ENCODE data around the gene GLYAT. TPM values are rescaled to one million over a fixed set of nuclear protein-coding genes. Genes with fewer than 3 reads are reported as not detected.
"Not testable (repeated sequence)": the region's sequence is repeated elsewhere in the genome, so short reads cannot be mapped to it uniquely, and the experiment has no call there.

GLYAT gene
- total RNA-seq, 1 donor from 2014 or later, result not detected

DNA sequence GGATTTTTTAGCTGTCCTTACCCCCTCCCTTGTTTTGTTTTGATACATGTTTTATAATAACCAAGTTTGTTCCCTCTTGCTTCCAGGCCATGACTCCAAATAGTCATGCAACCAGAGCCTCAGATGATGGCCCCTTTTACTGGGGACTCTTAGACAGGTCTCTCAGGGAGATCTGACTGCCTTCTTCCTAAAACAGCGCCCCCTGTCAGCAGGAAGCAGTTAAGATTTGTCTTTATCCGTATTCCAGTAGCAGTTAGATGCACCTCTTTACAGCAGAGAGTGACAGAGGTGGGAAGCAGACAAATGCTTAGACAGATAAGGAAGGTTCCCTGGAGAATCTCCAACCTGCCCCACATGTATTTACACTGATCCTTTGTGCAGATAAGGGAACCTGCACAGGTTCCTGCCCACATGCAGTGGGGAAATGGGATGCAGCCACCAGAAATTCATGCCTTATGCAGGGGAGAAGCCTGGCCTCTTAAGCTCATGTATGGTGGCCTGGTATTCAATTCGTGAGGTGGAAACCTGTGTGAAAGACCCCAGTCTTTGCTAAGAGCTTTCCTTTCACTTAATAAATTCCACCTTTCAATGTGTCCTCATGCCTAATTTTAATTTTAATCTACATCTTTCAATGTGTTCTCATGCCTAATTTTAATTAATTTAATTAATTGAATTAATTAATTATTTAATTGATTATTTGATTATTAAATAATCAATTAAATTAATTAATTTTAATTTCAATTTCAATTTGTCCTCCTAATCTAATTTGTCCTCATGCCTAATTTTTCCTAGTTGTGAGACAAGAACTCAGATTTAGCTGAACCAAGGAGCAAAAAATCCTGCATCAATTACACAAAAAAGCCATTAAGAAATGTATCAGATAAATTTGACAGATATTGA is 11.5 kb upstream of the GLYAT start:
- DNase-seq, result no peak

- DNase-seq, result no peak
These were observed 10.4 kb upstream of the GLYAT start for GRCh38 chr11:58742140-58742539.

DNA sequence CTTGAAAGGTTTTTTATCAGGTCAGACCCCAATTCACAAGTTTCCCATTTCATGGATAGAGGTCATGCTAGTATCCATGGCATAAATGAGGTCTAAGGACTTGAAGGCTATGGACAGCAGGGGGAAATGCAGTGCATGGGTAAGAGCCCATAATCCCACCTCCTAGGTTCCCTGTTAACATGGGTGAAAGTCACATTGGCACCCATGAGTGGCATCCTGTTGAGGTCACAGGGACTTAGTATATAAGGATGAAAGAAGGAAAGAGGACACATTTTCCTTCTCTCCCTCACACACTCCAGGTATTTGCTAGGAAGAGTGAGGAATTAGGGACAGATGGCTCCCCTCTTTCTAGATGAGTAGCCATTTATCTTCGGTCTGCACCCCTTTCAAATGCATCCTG is 9.4 kb upstream of the GLYAT start:
- no peak for DNase-seq

- no peak for DNase-seq
These were observed 8.7 kb upstream of the GLYAT start for GRCh38 chr11:58740447-58740846.

GRCh38 chr11:58739725-58740430 is 8.1 kb upstream of the GLYAT start:
- DNase-seq, result no peak

GRCh38 chr11:58734681-58735490 is 3.1 kb upstream of the GLYAT start:
- no peak for DNase-seq

DNA sequence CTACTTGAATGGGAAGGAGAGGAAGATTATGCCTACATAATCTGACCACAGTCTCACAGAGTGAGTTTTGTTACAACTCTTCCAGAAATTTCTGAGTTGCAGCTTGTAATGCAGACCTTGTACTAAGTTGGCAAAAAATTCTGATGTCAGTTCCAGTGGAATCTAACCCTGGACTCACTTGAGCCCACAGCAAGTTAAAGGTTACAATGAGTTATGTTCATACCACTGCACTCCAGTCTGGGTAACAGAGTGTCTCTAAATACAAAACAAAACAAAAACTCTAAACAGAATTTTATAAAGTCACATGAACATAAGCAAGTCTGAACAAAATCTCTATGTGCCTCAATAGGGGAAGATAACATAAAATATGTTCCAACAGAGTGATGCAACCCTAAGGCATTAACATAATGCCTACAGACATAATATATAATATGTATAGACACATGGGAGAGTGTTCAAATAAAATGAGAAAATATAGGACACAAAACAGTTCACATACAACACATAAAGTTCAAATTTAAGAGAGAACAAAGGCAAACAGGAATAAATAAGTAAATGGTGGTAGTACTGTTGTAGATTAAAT is 1.1 kb downstream of the GLYAT start:
- DNase-seq, result no peak

DNA sequence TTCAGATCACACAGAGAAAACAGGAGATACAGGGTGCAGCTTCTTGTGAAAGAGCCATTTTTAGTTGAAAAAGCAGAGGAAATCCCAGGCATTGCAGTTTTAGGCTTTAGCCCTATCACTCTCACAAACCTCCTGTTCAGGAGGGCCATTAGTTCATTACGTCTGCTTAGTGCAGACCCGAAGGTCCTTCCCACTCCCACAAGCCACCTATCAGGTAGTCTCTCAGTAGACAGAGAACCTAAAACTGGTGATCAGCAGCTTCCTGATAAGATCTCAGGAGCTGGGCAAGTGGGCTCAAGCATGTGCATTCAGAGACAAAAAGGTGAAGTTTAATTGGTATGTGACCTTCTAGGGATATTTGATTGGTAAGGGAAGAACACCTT is 4.3 kb downstream of the GLYAT start:
- no peak for DNase-seq

GRCh38 chr11:58726737-58727414 is 4.9 kb downstream of the GLYAT start:
- DNase-seq, result no peak

GRCh38 chr11:58719406-58720117 is 12.2 kb downstream of the GLYAT start:
- DNase-seq, result no peak

GRCh38 chr11:58712531-58712930 is 19.2 kb downstream of the GLYAT start:
- DNase-seq, result no peak

DNA sequence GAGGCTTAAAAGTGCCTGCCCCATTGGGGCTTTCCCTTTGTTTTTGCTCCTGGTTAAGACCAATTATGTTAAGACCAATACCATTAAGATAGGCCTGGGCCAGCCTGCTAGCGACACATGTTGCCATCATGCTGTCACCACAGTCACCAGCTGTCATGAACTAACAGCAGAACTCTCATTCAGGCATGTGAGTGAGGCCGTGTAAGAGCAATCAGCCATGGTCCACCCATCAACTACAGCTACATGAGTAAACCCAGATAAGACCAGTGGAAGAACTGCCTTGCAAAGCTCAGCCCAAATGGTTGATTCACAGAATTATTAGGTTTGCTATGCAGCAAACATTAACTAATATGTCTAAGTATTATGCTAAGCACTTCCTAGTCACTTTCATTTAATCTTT is 19.9 kb downstream of the GLYAT start:
- DNase-seq, result no peak

DNA sequence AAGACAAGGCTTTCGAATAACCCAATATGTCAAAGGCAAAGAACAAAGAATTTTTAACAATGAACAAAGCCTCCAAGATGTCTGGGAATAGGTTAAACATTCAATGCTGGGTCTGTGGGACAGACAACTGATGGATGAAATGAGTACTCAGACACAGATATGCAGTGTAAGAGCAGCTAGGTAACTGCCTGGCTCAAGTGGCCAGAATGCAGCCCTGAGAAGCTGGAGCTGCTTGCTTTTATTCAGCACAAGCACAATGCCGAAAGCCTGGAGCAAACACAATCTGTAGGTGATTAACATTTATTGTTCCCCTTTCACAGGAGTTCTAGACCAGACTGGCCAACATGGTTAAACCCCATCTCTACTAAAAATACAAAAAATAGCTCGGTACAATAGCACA is 24.0 kb downstream of the GLYAT start:
- DNase-seq, result no peak

- not testable (repeated sequence) for DNase-seq
These were observed 34.9 kb downstream of the GLYAT start for GRCh38 chr11:58696825-58697224.

- DNase-seq, result no peak
These were observed 38.7 kb downstream of the GLYAT start for GRCh38 chr11:58693026-58693425.

- DNase-seq, result no peak
These were observed 40.1 kb downstream of the GLYAT start for GRCh38 chr11:58691675-58692074.

- DNase-seq, result no peak
These were observed 42.8 kb downstream of the GLYAT start for GRCh38 chr11:58688789-58689503.

GRCh38 chr11:58685973-58686722 is 45.6 kb downstream of the GLYAT start:
- DNase-seq, result no peak

GRCh38 chr11:58682660-58683059 is 49.1 kb downstream of the GLYAT start:
- not testable (repeated sequence) for DNase-seq

- DNase-seq, result not testable (repeated sequence)
These were observed 54.2 kb downstream of the GLYAT start for GRCh38 chr11:58677536-58677935.

All from skin of body (tissue), 2 donors.